NCI-H2029 (cell line): Measurements from ENCODE around the gene VTN.
A peak's percentile ranks its signal among the peaks of the same experiment; 100 is the strongest.
"Not testable (repeated sequence)": the region's sequence is repeated elsewhere in the genome, so short reads cannot be mapped to it uniquely, and the experiment has no call there.

ENCODE experiments used
- DNase-seq: peaks from one replicate; lab custom pipeline; 2025; lab: John Stamatoyannopoulos, UW

Gene VTN

GRCh38 chr17:28342313-28342712 is 27.8 kb downstream of the VTN start:
- no peak for DNase-seq

GRCh38 chr17:28341516-28341915 is 28.6 kb downstream of the VTN start:
- DNase-seq, result no peak

DNA sequence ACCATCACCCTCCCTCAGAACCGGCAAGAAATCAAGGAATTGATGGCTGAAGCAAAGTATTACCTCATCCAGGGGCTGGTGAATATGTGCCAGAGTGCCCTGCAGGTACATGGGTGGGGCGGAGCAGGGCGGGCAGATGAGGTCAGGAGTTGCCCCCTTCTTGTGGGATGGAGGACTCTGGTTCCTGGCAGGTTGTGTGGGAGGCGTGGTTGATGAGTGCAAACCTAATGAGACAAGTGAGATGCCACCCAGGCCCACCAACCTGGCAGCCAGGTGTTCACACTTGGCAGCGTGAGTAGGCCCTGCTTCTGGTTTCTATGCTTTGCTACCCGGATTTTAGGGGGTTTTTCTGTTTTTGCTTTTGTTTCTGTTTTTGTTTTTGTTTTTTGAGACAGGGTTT is 29.7 kb downstream of the VTN start:
- DNase-seq, result no peak

DNA sequence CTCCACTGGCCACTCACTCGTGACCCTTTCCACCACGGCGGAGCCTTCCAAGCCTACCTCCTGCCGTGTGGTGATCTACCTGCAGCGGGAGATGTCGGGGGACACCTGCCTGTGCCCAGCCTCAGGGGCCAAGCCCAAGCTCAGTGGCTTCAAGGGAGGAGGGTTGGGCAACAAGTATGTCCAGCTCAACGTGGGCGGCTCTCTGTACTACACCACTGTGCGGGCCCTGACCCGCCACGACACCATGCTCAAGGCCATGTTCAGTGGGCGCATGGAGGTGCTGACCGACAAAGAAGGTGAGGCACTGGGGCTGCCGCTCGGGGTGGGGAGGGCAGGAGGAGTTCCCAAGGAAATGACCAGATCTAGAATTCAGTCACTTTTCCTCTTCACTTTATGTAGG is 30.7 kb downstream of the VTN start:
- DNase-seq, result no peak

DNA sequence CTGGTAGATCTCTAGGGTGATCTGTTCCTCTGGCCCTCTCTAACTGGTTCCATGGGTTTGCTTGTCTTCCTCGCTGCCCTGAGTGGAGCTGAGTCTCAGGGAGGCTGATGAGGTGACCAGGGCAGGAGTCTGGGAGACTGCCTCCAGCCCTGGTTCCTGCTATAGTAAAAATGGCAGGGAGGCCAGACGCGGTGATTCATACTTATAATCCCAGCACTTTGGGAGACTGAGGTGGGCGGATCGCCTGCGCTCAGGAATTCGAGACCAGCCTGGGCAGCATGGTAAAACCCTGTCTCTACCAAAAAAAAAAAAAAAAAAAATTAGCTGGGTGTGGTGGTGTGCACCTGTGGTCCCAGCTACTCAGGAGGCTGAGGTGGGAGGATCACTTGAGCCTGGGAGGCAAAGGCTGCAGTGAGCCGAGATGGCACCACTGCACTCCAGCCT is 31.3 kb downstream of the VTN start:
- not testable (repeated sequence) for DNase-seq

DNA sequence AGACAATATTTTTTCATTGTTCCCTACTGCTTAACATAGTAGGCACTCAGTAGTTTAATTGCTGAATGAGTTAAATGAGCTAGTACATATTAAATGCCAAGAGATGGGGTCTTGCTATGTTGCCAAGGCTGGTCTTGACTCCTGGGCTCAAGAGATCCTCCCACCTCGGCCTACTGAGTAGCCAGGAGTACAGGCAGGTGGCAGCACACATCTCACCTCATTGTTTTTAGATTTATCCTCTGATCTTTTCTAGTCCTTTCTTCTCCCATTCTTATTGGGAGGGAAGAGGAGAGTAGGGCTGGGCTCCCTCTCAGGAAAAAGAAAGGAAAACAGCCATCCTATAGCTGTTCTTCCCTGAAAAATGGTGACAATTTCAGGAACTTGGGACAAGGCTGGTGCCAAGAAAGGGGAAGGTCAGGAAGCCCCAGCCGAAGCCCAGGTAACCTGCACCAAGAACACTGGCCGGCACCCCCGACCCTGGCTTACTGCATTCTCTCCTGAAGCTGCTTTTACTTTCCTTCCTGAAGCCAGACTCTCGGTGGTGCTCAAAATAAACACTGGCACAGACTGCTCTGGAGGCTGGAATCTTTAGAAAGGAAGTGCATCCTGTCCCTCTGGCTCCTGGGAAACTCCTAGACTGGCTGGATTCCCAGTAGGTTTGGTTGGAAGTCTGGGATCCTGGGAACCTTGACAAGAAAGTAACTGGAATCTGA is 31.9 kb downstream of the VTN start:
- DNase-seq, result no peak

GRCh38 chr17:28335959-28336871 is 33.9 kb downstream of the VTN start:
- DNase-seq, result peak; percentile 46

- peak; percentile 97 for DNase-seq
Observed at GRCh38 chr17:28335201-28335958, 34.7 kb downstream of the VTN start, which contains the start of the genes IFT20 and TNFAIP1. TSS of gene IFT20 (minus strand) at chr17:28335472. CDS start at chr17:28331985, 3,487 bp downstream. TSS of gene TNFAIP1 (plus strand) at chr17:28335761. CDS start at chr17:28339522, 3,761 bp downstream.

DNA sequence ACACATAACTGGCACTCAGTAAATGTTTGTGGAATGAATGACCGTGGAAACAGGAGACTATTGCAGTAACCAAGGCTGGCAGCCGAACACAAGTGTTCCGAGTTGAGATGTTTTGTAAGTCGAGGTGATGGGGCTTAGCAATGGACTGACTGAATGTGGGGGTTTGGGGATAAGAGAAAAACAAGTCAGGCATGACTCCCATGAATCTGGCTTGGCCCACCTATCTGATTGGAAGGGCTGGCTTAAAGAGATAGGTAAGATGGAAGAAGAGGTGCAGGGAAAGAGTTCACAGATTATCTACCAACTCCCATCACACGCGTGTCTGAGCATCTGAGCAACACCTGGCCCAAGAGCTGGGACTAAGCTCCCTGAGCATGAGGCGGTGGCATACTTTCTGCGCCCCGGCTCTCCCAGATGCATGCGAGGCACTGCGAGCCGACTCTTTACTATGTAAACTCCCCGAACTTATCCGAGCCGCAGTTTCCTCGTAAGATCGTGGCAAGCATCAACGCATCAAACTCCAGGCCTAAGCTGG is 35.4 kb downstream of the VTN start:
- DNase-seq, result no peak

GRCh38 chr17:28334171-28334570 is 35.9 kb downstream of the VTN start:
- DNase-seq, result no peak

DNA sequence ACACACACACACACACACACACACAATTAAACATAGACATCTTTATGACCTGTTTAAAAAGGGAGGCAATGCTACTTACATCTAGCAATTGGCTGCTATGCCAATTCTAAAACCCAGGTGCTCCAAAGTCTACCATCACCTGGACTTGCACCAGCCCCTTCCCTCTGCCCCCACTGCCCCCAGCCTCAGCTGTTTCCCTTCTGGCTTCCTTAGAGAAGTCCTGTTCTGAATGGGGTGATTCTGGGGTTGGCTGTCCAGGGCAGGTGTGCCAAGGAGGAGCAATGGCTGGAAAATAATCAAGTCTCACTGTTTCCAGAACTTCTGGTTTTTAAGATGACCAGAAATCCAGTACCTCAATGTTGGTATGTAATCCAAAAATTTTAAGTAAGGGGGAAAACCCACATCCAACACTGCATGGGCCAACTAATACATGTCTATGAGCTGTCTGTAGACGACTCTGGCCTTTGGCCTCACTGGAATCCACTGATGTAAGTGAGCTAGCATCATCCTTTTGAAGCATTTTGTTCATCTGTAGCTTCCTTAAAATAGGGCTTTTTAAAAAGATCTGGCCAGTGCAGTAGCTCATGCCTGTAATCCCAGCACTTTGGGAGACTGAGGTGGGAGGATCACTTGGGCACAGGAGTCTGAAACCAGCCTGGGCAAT is 36.9 kb downstream of the VTN start:
- no peak for DNase-seq

- DNase-seq, result no peak
Observed at GRCh38 chr17:28331891-28332420, 38.2 kb downstream of the VTN start.

DNA sequence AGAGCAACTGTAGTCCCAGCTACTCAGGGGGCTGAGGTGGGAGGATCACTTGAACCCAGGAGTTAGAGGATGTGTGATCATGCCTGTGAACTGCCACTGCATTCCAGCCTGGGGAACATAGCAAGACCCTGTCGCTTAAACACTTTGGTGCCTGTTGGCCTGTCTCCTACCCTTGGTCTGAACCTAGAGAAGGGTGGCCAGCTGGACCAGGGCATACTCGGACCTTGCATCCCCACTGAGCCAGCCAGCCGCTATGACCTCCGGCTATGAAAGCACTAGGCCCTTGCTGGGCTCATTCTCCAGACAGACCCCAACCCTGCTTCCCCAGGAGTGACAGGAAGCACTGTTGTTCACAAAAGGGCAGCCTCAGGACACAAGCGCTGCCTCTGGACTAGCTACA is 39.4 kb downstream of the VTN start:
- DNase-seq, result no peak

GRCh38 chr17:28328325-28328724 is 41.8 kb downstream of the VTN start:
- no peak for DNase-seq

DNA sequence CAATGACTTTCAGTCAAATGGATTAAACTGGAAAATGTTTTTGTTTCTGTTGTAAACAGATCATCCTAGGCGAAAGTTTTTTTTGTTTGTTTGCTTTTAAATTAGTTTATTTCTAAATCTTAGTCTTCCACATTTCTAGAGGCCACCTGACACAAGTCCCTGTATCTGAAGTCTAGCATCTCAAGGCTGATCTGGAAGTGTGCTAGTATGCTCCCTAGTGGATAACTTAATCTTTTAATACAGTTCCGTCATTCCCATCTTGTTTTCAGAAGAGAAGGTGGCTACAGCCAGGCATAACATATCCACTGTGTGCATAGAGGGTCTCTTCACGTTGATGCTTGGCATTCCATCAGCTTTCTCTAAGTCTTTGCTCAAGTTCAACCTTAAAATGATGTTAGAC is 42.4 kb downstream of the VTN start:
- DNase-seq, result no peak

DNA sequence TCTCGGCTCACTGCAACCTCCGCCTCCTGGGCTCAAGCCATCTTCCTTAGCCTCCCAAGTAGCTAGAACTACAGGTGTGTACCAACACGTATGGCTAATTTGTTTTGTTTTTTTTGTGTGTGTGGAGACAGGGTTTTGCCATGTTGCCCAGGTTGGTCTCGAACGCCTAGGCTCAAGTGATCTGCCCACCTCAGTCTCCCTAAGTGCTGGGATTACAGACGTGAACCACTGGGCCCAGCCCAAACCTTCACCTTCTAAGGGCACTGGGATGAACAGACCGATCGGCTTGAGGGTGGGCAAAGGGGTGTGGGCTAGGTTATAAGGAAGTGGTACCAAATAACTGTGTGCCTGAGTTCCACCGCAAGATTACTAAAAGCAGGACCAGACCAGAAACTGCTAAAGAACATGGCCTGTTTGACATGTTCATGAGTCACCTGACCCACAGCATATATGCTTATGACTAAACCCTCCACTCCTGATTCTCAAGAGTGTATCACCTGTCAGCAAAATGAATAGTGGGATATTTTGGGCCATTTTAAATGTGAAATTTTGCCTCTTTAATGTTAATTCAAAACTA is 43.0 kb downstream of the VTN start:
- no peak for DNase-seq

DNA sequence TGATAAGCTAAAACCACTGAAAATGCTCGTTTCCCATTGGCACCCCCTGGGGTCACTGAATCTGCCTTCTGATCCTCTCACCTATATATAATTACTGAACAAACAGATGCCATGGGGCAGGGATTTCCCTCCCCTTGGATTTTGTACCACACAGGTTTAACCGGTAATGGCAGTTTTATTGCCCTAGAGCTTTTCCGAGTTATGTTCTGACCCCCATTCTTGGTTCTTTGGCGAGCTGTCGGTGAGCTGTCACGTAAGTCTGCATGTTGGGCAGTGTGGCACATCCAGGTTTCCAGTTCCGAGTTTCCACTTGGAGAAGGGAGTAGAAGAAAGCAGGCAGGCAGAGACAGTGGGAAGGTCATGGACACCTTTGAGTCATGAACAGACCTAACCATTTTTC is 44.0 kb downstream of the VTN start:
- no peak for DNase-seq

GRCh38 chr17:28325211-28325610 is 44.9 kb downstream of the VTN start:
- no peak for DNase-seq

DNA sequence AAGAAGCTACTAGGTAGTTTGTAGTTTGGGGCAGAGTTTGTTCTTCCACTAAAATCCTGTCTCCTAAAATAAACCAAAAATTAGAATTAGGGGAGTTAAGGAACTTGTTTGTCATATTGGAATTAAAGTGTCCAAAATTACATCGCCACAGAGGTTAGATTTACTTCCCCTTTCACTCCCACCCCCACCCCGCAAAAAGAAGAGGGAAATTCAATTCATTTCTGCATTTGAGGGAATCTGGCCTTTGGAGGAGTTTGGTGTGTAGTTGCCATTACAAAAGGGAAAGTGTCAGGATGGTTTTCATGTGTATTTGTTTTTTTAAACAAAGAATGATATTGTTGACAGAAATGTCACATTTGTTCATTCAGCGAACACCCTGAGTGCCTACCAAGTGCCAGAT is 45.3 kb downstream of the VTN start:
- no peak for DNase-seq

GRCh38 chr17:28324267-28324745 is 45.8 kb downstream of the VTN start:
- no peak for DNase-seq
